SIG-M5 treated with dmso at 0.1 percent for 504 hours (cell line): ENCODE data around the gene CLDN7.

ENCODE experiments used
- DNase-seq: peaks from one replicate; lab custom pipeline; 2025; ENCODE audit not compliant: unreplicated experiment; lab: John Stamatoyannopoulos, UW

The CLDN7 gene

DNA sequence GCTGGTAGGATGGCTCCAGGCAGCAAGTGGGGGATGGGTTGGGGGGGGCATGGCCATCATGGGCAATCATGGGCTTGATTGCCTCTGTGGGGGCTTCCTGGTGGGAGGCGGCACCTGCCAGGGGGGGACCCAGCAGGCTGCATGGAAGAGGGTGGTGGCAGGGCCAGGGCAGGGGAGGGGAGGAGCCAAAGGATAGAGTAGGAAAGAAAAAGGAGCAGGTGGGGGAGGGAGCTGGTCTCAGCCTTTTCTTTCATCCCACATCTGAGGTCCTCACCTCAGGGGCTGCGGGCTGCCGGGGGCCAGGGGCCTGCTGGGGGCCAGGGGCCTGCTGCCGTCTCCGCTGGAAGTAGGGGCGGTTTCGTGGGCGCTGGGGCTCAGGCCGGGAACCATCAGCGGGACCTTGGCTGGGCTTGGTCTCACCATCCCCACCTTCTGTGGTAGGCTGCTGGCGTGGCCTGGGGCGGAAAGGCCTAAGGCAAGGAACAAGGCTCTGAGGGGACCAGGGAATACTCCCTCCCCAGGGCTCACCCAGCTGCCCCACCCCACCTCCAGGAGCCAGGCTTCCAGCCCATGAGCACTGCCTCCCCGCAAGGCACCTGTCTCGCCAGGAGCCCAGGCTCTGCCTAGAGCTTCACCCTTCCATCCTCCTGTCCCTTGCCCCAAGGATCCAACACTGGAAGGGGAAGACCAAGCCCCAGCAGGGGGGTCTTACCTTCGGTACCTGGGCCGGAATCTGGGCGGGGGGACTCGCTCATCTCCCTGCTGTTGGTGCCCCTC is 27.2 kb upstream of the CLDN7 start:
- DNase-seq, result no peak

DNA sequence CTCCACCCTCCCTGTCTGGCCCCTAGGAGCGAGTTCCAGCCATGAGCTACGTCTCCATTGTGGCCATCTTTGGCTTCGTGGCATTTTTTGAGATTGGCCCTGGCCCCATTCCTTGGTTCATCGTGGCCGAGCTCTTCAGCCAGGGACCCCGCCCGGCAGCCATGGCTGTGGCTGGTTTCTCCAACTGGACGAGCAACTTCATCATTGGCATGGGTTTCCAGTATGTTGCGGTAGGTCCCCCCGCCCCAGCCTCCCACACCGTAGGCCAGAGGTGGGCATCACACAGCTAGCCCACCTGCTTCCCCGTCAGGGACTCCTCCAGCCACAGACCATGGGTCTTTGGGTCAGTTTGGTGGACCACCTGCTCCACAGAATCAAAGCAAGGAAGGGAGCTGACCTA is 23.4 kb upstream of the CLDN7 start:
- no peak for DNase-seq

DNA sequence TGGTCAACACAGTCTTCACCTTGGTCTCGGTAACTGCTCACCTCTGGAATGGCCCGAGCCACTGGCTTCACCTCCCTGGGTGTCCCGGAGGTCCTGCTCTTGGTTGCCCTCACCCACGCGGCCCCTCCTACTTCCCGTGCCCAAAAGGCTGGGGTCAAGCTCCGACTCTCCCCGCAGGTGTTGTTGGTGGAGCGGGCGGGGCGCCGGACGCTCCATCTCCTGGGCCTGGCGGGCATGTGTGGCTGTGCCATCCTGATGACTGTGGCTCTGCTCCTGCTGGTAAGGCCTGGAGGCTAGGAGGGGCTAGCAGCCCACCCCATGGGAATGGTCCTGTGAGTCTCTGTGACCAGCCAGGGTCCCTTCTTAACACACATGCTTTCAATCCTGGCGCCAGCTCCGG is 22.6 kb upstream of the CLDN7 start:
- DNase-seq, result no peak

DNA sequence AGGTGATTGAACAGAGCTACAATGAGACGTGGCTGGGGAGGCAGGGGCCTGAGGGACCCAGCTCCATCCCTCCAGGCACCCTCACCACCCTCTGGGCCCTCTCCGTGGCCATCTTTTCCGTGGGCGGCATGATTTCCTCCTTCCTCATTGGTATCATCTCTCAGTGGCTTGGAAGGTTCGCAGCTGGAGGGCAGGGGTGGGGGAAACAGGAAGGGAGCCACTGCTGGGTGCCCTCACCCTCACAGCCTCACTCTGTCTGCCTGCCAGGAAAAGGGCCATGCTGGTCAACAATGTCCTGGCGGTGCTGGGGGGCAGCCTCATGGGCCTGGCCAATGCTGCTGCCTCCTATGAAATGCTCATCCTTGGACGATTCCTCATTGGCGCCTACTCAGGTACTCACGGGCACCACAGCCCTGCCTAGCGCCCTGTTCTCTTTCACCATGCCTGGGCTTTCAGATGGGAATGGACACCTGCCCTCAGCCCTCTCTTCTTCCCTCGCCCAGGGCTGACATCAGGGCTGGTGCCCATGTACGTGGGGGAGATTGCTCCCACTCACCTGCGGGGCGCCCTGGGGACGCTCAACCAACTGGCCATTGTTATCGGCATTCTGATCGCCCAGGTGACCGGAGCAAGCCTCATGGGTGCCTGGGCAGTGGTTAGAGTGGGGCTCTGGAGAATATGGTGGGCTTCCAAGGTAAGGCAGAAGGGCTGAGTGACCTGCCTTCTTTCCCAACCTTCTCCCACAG is 21.4 kb upstream of the CLDN7 start:
- DNase-seq, result no peak

DNA sequence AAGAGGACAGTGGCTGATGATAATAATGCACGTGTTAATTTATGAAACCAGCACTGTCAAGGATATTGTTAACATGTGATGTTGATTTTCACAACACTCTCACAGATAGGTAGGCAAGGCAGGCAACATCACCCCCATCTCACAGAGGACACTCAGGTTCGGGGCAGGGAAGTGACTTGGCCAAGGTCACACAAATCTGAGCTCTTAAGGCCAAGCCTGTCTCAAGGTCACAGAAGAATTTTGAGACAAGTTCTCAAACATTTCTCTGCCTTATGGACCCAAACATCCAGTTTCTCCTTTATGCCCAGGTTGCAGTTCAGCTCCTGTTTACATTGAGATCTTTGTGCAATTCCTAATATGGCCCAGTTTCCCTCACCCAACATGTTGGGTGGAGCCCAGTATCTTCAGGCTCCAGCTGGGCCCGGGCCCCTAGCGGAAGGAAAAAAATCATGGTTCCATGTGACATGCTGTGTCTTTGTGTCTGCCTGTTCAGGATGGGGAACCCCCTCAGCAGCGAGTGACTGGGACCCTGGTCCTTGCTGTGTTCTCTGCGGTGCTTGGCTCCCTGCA is 20.6 kb upstream of the CLDN7 start:
- peak; percentile 42 for DNase-seq

DNA sequence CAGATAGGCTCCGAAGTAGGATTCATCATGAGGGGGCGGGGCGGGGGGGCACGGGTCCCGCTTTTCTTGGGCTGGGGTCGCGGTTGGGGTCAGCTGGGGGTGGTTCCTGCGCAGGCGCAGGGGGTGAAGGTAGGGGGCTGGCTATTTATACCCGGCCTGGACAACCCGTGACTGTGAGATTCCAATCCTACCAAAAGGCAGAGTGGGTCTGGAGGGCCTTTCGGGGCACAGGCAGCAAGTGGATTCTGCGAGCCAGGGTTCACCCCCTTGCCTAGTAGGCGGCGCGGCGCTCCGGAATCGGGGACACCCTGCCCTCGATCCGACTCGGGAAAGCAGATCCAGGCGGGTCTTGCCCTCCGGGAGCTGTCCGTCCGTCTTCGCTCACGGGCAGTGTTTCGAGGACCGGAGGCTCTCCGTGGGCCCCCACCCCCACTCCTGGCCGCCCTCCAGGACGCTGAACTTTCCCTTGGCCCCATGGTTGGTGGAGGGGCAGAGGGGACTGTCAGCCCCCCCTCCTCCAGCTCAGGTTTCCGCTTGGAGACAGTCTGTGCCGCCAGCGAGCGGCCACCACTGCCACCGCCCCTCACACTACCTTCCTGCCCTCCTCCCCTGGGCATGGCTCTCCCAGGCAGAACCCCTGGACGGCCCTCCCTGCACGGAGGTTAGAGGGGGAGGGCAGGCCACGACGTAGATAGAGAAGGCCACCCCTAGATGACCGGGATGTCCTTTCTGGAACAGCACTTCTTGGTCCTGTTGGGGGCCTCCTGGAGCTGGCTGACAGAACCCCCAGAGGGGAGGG is 19.9 kb upstream of the CLDN7 start:
- no peak for DNase-seq

DNA sequence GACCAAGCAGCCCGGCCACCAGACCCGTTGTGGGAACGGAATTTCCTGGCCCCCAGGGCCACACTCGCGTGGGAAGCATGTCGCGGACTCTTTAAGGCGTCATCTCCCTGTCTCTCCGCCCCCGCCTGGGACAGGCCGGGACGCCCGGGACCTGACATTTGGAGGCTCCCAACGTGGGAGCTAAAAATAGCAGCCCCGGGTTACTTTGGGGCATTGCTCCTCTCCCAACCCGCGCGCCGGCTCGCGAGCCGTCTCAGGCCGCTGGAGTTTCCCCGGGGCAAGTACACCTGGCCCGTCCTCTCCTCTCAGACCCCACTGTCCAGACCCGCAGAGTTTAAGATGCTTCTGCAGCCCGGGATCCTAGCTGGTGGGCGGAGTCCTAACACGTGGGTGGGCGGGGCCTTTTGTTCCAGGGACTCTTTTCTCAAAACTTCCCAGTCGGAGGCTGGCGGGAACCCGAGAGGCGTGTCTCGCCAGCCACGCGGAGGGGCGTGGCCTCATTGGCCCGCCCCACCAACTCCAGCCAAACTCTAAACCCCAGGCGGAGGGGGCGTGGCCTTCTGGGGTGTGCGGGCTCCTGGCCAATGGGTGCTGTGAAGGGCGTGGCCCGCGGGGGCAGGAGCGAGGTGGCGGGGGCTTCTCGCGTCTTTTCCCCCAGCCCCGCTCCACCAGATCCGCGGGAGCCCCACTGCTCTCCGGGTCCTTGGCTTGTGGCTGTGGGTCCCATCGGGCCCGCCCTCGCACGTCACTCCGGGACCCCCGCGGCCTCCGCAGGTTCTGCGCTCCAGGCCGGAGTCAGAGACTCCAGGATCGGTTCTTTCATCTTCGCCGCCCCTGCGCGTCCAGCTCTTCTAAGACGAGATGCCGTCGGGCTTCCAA is 19.0 kb upstream of the CLDN7 start, which contains the start of gene SLC2A4:
Gene SLC2A4, plus strand, starts transcription at position 645 of the 879 bp plus-strand sequence. Its CDS starts 217 bp downstream, at position 862.
- peak; percentile 91 for DNase-seq

DNA sequence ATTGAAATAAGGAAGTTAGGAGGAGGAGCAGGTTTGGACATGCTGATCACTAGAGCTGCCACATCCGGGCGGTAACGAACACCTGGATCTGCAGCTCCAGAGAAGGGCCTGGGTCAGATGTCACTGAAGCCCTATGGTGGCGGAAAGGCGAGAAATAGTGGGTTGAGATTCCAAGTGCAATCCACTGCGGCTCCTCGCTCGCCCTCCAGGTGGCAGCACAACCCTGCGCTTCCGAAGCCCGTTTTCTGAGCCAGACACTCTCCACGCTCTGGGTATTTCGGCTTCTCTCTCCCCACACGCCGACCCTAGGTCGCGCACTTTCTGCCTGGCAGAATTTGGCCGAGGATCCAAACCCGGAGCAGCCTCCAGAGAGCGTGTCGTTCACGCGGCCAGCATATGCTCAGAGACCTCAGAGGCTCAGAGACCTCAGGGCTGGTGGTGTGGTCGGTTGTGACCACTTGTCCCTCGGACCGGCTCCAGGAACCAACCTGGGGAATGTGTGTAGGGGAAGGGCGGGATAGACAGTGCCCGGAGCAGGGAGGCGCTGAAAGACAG is 18.3 kb upstream of the CLDN7 start:
- peak; percentile 92 for DNase-seq

DNA sequence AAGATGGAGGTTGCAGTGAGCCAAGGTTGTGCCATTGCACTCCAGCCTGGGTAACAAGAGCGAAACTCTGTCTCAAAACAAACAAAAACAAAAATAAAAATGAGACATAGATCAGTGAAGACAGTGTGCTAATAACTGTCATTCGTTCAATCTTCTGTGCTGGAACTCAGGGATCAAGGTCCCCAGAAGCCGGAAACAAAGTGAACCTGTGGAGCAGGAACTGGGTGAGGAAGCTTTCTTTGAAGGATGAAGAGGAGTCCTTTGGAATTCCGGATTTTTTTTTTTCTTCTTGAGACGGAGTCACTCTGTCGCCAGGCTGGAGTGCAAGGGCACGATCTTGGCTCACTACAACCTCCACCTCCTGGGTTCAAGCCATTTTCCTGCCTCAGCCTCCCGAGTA is 17.2 kb upstream of the CLDN7 start:
- DNase-seq, result no peak

DNA sequence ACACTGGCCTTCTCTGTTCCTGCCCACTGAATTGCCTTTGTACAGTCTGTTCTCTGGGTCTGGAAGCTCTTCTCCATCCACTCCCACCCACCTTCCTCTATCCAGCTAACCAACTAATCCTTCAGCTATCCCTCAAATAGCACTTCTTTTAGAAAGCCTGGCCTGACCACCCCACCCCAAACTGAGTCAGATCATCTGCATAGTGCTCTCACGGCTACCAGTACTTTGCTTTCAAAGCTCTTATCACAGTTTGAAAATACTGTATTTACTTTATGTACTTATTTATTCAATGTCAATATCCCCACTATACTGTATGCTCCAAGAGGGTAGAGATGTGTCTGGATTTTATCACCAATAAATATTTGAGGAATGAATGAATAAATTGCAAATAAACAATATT is 4.5 kb upstream of the CLDN7 start:
- no peak for DNase-seq

DNA sequence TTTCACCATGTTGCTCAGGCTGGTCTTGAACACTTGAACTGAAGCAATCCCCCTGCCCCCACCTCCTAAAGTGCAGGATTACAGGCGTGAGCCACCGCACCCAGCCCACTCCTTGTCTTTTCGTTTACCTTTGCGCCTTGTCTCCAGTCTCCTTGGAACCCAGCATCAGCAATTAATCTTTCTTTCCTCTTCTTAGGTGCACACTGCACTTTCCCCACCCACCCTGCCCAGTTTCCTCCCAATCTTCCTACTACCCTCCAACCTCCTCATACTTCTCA is 1.5 kb upstream of the CLDN7 start:
- DNase-seq, result no peak

DNA sequence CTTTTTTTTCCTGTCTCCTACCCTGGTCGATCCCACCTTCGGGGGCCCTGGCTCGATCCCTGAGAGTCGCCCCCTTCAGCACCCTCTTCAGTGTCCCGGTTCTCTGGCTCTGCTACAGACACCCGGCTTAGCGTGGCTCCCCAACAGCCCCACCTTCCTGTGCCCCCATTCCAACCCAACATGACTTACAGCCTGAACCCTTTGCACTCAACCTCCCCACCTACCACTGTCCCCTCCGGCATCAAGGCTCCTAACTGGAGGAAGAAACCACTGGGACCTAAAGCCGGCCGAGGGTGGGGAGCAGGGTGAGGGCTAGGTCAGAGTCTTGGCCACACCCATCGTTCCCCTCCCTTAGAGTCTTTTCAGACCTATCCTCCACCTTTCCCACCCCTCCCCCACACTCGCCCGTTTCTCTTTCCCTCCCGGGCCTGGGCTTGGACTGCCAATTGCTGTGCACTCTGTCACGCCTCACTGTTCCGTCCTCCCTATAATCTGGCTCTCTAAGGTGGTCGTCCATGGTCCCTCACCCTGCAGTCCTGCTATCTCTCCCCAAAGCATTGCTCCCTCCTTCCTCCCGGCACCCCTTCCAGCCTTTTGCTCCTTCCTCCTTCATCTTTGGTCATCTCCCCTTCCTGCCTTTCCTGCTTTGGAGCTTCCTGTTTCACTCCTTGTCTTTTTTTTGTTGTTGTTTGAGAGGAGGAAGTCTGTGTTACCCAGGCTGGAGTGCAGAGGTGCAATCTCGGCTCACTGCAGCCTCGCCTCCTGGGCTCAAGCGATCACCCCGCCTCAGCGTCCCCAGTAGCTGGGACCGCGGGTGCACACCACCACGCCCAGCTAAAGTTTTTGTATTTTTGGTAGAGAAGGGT is 890 bp upstream of the CLDN7 start:
- peak; percentile 48 for DNase-seq

DNA sequence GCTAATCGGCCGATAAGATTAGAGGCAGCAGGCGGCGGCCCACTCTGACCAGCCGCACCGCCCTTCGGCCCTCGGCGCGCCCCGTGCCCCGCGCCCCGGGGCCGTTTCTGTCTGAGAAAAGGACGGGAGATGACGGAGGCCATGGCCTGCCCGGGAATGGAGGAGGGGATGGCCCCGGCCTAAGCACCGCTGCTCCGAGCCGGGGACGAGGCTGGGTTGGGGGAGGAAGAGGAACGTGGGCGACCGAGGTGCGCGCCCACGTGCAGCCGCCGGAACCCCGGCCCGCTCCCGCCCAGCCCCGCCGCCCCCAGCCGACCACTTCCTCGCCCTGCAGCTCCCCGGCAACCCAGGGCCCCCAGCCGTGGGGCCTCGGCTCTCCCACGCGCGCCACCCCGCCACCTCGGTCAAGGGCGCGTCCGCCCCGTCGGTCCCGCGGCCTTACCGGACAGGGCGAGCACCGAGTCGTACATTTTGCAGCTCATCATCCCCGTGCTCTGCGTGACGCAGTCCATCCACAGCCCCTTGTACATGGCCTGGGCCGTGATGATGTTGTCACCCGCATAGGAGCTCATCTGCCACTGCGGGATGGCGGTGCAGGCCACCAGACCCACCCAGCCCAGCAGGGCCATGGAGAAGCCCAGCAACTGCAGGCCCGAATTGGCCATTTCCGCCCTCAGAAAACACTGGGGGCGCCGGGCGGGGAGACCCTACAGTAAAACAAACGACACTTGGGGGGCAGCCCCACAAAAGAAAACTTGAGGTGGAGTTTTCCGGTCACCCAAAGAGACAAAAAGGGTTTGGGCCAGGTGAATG is 693 bp downstream of the CLDN7 start:
- no peak for DNase-seq

DNA sequence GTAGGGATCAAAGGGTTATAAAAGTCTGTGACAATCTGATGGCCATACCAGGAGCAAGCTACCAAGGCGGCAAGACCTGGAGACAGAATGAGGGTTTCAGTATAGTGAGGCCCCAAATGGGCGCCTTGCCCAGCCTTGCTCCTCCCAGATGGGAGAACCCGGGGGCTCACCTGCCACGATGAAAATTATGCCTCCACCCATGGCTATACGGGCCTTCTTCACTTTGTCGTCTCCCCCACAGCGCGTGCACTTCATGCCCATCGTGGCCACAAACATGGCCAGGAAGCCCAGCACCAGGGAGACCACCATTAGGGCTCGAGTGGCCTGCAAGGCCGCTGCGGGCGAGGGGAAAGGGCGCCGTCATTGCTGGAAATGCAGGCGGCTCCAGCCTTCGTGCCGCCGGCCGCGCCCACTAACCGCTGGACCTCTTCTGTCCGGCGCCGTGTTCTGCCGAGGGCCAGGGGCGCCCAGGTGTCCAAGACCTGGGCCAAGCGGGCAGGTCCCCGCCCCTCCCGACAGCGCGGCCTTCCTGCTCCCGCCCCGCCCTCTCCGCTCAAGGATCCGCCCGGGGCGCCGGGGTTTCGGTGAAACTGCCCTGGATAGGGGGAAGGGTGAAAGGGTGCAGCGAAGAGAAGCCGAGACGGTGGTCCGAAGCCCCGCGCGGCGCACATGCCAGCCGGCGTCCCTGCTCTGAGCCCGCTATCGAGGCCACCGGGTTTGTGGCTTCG is 1.5 kb downstream of the CLDN7 start:
- no peak for DNase-seq

DNA sequence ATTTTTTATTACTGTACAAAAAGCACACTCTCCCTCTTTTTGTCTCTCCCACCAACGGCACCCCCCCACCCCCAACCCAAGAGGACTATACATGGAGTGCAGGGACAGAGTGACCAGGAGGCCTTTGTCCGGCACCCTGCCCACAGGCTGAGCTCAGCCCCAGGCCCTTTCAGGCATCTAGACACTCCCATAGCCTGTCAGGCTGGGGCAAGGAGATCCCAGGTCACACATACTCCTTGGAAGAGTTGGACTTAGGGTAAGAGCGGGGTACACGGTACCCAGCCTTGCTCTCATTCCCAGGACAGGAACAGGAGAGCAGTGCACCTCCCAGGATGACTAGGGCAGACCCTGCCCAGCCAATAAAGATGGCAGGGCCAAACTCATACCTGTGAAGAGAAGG is 2.1 kb downstream of the CLDN7 start:
- DNase-seq, result no peak

DNA sequence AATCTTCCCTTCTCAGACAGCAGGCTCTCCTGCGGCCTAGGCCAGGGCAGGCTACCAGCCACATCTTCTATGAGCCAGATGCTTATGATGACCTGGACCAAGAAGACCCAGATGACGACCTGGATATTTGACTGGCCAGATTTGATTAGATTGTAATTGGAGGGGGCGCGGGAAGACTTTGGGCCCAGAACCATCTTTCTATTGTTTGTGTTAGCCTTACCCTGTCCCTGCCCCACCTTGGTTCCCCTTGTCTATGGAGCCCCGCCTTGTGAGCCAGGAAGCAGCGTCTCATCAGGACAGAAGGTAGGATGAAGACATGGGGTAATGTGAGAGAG is 2.8 kb downstream of the CLDN7 start:
- DNase-seq, result no peak

DNA sequence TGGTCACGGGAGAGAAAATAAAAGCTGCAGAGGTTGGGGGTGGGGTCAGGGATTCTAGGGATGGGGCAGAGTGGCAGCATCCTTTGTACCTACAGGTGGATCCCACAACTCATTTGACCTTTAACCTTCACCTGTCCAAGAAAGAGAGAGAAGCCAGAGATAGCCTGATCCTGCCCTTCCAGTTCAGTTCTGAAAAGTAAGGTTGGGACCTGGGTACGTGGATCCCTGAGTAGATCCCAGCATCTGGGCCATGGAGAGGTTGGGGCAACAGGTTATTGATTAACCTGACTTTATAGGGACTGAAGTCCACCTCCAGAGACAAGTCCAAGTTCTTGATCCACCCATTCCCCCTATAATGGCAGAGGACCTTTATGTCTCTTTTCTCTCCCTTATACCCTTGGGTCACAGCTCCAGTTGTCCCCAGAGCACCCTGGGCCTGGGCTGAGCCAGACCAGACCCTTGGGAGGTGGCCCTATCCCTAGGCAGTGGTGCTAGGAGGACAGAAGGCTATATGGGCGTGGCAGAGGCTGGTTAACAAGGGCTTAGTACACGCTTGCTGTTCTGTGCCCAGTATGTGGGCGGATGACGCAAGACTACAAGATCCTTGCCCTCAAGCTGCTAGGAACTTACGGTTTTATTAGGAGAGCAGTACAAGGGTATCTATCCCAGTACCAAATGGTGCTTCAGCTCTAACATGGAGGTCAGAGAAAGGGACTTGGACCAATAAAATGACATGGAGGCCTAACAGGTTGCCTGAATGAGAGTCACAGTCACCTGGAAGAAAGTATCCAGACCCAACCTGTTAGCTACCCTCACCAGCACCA is 3.3 kb downstream of the CLDN7 start:
- DNase-seq, result peak; percentile 54
